ENCODE measurements around the gene IZUMO2.

The IZUMO2 gene

DNA sequence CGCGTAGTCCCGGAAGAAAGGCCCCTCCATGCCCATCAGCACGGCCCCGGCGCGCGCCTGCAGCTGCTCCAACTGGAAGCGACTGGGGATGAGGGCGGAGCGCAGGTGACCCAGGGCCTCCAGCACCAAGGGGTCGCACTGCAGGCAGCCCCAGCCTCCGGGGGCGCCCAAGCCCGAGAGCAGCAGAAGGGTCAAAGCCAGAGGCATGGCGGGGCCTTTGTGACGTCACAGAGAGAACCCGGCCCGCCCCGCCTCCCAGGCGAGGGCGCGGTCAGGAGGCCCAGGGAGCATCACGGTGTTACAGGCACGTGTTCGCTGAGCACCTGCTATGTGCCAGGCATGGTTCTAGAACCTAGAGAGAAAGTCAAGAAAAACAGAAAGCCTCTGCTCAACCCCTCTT is at the start of gene IZUMO2:
Gene IZUMO2 (minus strand): TSS at position 294 of the 400 bp plus-strand sequence. CDS start 87 bp downstream, at position 207.
- no peak for DNase-seq

DNA sequence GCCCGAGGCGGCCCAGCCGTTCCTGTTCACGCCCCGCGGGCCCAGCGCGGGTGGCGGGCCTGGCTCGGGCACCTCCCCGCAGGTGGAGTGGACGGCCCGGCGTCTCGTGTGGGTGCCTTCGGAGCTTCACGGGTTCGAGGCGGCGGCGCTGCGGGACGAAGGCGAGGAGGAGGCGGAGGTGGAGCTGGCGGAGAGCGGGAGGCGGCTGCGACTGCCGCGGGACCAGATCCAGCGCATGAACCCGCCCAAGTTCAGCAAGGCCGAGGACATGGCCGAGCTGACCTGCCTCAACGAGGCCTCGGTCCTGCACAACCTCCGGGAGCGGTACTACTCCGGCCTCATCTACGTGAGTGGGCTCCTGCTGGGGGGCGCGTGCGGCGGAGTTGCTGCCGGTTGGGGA is 47.3 kb upstream of the IZUMO2 start:
- DNase-seq: no peak

DNA sequence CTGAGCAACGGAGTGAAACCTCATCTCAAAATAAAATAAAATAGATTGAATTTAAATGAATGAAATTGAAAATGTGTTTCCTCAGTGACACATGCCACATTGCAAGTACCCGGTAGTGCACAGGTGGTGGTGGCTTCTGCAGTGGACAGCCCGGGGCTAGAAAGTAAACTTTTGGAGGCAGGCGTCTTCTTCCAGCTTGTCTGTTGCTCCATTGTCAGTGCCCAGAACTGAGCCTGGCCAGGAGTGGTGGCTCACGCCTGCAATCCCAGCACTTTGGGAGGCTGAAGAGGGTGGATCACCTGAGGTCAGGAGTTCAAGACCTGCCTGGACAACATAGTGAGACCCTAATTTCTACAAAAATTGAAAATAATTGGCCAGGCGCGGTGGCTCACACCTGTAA is 46.0 kb upstream of the IZUMO2 start:
- no peak for DNase-seq

DNA sequence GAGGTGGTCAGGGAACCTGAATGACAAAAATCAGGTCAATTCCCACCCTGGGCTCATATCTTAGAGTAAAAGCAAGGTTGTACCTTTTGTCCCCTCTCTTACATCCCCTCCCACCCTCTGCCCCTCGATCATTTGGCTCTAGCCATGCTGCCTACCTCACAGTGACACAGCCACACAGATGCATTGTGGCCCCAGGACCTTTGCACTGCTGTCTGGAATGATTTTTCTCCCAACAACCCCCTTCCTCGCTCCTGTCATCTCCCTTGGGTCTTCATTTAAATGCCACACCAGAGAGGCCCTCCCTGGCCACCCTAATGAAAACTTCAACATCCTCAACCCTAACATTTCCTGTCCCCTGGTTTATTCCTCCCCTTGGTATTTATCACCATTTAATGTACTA is 44.6 kb upstream of the IZUMO2 start:
- no peak for DNase-seq

DNA sequence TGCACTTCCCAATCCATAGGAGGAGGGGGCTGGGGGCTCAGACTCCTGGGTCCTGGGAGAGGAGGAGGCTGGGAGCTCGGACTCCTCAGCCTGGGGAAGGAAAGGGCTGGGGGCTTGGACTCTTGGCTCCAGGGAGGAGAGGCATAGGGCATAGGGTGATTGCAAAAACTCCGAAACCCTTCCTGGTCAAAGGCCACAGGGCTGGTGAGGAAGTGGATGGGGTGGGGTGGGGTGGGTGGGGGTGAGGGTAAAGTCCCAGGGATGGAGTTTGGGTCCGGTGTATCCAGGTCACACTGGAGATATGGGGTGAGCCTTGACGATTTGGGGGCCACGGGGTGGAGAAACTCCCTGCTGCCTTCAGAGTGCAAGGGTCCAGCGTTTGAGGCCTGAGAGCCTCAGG is 43.1 kb upstream of the IZUMO2 start:
- DNase-seq: no peak

DNA sequence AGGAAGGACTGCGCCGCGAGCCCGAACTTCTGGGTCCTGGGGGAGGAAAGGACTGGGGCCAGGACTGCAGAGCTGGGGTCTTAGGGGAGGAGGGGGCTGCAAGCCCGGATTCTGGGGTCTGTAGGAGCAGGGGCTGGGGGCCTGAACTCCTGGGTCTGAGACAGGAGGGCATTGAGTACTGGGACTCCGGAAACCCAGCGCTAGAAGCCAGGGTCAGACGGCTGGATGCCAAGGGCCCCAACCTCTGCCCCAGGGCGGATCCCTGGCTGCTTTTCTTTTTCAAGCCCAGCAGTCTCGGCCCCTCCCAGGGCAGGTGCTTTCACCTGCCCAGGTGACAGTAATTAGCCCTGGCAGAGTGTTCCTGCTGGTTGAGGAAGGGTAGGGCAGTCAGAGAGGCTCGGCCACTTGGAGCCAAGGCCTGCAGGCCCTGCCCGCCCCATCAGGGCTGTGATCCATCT is 42.6 kb upstream of the IZUMO2 start:
- DNase-seq: no peak

DNA sequence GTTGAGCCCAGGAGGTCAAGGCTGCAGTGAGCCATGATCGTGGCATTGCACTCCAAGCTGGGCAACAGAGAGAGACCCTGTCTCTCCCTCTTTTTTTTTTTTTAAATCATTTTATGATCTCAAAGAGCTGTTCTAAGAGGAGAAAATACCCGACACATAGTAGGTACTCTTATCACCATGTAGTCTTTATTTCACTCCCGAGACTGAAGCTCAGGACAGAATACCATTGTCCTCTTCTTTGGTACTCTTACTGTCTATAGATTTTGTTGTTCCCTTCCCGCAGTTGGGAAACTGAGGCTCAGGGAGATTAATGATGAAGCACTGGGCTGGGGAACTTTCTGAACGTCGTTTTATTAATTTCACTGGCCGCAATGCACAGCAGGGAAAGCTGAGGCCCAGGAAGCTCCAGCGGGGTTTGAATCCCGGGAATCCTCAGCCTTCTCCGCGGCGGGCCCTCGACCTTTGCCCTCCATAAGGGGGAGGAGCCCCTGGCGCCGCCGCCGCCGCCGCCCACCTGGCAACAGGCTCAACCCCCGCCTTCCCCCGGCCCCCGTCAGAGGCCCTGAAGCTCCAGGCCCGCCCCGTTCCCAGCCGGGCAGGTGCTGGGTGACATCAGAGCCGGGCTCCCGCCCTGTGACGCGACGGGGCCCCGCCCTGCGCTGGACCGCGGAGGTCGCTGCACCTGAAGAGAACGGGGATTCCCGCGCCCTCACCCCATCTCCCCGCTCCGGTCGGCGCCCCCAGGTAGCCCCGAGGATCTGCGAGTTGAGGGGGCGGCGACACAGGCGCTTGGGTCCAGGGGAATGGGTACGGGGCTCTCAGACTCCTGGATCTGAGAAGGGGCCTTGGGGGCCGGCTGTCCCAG is 42.0 kb upstream of the IZUMO2 start:
- no peak for DNase-seq

DNA sequence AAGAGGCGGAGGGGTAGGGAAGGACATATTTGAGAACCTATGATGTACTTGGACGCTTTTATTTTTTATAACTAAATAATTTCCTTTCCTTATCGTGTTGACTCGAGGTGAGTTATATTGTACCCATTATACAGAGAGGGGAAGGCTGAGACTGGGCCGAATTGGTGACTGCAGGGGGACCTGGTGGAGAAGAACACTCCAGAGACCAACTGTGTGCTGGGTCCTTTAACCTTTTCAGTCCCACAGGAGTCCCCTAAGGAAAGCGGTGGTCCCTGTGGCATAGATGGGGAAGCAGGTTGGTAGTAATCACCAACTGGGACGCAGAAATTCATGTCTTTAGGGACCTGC is 41.0 kb upstream of the IZUMO2 start:
- no peak for DNase-seq

DNA sequence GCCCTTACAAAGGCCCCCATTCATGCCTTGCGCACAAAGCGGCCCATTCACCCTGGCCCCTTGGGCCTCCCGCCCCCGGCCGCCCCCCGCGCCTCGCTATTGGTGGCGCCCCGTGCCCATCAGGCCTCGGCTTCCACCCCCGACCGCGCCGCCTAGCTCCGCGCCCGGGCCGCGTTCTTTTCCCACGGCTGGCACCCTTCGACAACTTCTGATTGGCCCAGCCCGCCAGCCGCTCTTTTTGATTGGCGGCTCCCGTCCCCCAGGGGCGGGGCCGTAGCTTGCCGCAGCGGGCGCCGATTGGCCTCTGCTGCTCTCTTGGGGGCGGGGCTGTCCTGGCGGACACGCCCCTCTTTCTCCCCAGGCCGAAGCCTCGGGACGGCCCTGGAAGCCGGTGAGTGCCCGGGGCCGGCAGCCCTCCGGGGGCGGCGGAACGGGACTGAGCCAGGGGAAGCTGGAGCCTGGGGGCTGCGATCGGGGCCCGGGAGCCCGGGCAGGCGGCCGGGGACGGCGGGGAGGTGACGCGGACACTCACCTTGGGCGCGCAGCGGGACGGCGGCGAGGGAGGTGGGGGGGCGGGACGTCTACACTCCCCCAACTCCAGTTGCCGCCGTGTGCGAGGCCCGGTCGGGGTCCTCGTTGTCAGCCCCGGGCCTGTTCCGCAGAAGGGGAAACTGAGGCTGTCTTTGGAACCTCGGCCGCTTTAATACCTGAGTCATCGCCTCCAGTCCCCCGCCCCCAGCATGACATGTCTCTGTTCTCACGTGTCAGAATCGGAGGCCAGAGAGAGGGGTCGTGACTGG is 40.4 kb upstream of the IZUMO2 start, which contains the start of gene MYH14:
Gene MYH14 (plus strand): TSS at position 342 of the 800 bp plus-strand sequence. CDS start 6,744 bp downstream, outside the sequence.
- DNase-seq: no peak

DNA sequence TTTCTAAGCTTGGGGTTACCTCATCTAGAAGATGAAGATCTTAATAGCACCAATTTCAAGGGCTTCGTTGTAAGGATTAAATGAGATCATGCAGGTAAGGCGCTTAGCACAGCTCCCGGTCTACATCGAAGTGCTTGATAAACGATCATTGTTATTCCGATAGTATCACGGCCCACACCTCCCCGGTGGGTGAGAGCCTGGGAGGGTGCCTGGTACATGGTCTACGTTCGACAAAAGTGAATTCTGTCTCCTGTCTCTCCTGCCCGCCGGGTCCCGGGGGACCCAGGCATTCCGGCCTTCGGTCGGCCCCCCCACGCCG is 39.8 kb upstream of the IZUMO2 start:
- DNase-seq: no peak

DNA sequence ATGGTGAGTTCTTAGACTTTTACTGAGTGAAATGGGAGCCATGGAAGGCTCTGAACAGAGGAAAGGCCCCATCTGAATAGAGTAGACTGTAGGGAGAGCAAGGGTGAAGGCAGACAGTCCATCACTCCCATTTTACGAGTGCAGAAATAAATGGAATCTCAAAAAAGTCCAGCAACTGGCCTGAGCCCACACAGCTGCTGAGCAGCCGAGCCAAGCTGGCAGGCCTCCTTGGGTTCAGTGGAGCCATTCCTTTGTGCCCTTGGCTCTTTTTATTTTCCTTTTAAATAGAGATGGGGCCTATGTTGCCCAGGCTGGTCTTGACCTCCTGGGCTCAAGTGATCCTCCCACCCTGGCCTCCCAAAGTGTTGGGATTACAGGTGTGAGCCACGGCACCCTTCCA is 39.3 kb upstream of the IZUMO2 start:
- no peak for DNase-seq

DNA sequence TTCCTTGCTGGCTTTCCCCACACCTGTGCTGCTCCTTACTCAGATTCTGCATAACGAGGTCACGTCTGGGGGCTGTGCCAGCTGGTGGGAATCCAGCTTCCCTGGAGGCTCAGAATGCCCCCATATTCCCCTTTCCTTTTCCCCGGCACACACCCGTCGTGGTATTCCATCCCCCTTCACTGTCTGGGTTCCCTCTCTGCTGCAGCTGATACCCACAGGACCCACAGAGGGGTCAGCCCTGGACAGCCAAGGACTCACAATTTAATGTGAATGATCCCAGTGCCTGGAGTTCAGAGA is 36.1 kb upstream of the IZUMO2 start:
- no peak for DNase-seq

DNA sequence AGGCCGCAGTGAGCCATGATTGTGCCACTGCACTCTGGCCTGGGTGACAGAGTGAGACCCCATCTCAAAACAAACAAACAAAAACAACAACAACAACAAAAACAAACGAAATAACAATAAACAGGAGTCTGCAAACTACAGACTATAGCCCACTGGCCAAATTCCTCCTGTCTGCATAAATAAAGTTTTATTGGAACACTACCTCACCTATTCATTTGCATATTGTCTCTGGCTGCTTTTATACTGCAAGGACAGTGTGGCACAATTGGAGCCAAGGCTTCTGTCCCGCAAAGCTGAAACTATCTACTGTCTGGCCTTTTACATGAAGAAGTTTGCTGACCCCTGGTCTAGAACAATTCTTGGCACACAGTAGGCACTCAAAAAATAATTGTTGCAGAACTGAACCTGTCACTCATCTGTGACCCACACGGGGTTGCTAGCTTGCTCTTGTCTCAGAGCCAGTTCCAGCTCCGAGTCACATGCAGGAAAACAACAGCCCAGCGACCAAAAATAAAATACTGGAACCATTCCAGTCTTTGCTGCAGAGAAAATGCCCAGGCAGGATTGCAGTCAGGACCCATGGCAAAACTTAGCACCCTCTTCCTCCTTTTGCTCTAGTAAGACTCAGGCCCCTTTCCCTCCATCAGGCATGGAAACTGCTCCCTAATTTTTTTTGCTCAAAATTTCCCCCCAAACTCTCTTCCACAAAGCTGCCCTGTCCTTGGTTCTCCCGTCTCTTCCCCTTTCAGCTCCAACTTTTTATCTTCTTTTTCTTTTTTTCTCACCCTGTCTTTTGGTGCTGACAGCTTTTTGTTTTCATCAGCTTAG is 35.6 kb upstream of the IZUMO2 start:
- no peak for DNase-seq

DNA sequence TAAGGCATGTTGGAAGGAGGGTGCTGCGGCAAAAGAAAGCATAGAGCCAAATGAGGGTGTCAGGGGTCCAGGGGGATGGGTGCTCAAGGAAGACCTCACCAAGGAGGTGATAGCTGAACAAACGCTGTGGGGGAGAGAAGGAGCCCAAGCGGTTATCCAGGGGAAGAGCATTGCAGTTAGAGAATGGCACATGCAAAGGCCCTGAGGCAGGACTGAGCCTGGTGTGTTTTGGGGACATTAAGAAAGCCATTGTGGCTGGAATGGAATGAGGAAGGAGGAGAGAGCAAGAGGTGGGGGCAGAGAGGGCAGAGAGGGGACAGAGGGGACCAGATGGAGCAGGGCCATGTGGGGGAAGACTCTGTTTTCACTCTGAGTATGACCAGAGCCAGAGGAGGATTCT is 34.3 kb upstream of the IZUMO2 start:
- DNase-seq: no peak

DNA sequence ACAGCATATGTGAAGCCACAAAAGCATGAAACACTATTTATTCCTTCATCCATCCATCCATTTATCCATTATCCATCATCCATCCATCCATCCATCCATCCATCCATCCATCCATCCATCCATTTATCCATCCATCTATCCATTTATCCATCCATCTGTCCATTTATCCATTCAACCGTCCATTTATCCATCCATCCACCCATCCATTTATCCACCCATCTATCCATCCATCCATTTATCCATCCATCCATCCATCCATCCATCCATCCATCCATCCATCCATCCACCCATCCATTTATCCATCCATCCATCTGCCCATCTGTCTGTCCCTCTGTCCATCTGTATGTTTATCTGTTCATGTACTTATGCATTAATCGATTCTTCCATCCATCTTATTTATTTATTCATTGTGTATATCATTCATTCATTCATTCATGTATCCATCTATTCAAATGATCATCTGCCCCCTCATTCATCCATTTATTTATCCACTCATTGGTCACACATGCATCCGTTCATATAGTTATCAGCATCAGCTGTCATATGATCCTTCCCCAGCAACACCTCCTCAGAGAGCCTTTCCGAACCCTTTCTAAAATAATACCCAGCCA is 33.3 kb upstream of the IZUMO2 start:
- DNase-seq: no peak

DNA sequence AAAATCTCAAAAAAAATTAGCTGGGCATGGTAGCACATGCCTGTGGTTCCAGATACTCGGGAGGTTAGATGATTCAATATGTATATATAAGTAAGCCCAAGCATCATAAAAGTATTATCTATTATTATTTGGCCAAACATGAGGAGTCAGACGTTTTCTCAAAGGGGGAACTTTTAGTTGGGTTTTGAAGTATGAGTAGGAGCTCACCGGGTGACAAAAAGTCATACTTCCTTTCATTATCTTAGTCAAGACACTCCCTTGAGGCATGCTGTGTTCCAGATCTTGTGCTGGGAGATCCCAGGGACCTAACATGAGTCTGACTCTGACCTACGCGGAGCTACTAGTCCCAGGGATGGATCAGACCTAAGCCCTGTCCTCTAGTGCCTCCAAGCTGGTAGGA is 32.1 kb upstream of the IZUMO2 start:
- no peak for DNase-seq

DNA sequence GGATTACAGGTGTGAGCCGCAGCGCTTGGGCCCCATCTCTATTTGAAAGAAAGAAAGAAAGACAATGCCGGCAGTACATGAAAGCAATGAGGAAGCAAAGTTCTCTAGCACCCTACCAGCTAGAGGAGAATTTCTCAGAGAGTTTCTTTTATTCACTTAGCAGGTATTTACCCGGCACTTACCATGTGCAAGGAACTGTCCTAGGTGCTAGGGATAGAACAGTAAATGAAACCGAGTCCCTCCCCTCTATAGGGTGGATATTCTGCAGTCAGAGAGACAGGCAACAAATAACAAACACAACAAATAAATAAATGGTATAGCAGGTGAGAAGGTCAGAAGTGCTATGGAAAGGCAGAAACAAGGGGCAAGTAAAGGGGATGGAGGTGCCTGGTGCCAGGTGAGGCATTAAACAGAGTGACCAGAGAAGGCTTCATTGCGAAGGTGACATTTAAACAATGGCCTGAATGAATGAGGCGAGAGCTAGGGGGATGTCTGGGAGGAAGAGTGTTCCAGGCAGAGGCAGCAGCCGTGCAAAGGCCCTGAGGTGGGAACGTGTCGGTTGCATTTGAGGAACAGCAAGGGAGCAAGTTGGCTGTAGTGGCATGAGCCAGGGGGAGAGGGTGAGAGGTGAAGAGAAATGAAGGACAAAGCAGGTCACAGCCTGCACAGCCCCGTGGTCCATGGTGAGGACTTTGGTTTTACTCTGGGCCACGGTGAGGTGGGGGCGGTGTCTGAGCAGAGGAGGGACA is 29.6 kb upstream of the IZUMO2 start:
- no peak for DNase-seq

DNA sequence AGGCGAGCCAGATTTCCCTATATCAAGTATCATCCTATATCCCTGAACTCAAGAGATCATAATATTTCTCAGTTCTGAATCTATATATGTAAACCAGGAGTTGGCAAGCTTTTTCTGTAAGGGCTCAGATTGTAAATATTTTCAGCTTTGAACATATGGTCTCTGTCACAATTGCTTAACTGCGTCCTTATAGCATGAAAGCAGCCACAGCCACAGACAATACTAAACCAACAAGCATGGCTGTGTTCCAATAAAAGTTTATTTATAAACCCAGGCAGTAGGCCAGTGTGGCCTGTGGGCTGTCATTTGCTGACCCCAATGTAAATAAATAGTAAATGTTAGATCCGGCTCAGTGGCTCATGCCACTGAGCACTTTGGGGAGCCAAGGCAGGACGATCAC is 28.1 kb upstream of the IZUMO2 start:
- DNase-seq: no peak

DNA sequence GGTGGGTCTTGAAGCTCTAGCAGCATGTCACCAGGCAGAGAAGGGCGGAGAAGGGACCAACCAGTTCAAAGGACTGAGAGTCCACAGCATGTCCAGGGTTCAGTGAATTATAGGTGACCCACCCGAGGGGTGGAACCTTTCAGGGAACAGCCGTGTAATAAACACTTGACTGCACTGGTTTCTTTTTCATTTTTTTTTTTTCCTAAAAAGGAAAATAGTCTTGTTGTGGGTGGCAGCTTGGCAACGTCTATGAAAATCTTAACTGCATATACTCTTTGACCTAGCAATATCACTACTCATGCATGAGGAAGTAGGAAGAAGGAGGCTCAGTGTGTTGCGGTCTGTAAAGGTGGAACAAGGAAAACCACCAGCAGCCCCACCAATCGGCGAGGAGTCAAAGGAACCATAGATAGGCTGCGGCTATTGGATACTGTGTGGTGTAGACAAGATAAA is 27.4 kb upstream of the IZUMO2 start:
- DNase-seq: no peak

DNA sequence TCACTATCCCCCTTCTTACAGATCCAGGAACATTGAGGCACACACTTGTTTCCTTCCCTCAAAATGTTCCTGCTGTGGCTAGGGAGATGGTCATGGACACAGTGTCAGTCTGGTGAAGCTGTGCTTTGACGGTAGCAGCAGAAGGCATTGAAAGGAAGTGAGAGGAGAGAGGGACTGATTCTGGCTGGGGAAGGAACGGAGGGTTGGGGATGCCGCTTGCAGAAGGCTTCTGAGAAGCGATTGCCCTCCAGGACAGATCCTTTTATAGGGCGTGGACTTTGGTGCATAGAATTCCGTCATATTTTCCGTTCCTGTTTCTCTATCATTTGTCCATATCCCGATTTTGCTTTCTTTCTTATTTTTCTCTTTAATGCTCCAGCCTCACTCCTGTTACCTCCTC is 26.2 kb upstream of the IZUMO2 start:
- no peak for DNase-seq

DNA sequence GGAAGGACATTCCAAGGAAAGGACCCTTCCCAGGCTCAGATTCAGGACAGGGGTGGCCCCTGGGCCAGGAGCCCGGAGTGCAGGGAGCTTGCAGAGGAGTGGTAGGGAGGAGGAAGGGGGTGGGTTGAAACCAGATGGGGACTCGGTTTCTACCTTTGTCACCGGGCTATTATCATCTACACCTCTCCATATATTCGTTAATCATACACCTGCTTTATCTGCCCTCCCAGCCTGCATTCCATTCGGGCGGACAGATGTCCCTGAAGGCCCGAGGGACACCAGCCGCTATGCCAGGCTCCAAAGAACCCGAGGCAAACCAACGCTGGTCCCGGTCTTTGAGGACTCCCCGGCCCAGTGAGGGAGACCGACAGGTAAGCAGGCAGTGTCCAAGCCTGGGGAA is 24.9 kb upstream of the IZUMO2 start:
- no peak for DNase-seq

DNA sequence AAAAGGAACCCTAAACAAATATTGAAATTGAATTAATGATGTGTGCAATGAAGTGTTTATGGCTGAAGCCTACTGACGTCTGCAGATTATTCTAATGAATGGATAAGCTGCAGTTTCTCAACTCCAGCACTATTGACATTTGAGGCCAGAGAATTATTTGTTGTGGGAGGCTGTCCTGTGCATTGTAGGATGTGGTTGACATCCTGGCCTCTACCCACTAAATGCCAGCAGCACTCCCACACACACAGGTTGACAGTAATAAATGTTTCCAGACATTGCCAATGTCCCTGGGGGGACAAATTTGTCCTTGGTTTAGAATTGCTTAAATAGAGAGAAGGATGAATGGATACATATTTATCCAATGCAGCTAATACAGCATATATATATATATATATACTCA is 21.1 kb upstream of the IZUMO2 start:
- DNase-seq: no peak

Measured in activated CD4-positive, CD25-positive, alpha-beta regulatory T cell (primary cell).